Endothelial cell of umbilical vein (primary cell): ENCODE results near the gene CCL16. TPM values are rescaled to one million over a fixed set of nuclear protein-coding genes. Genes with fewer than 3 reads are reported as not detected.

Source experiments
- BruUV-seq: library from RNA; stranded (reverse); fragments of 400-500 nt; replicated peaks from 2 replicates; lab custom pipeline; 2021; lab: Mats Ljungman, UMichigan
- CTCF ChIA-PET: fragments of 300-600, 350-600 bp; sonication (Branson Sonifier 250); formaldehyde crosslinking; loops from one replicate; lab custom pipeline; 2021; ENCODE audit warnings: antibody characterized with exemption, inconsistent platforms; lab: Charles Lee
- POLR2A ChIA-PET: fragments of 300-600, 350-600 bp; sonication (Branson Sonifier 250); formaldehyde crosslinking; loops from one replicate; lab custom pipeline; 2021; ENCODE audit warnings: antibody characterized with exemption, inconsistent platforms; lab: Charles Lee
- DNase-seq: peaks from one replicate; pipeline ENCODE4 v3.0.0-alpha.2; 2011; ENCODE audit warnings: low read depth, low spot score
- FAIRE-seq: peaks from 2 replicates; lab custom pipeline; 2011; peaks lifted over from hg19 to GRCh38; lab: Jason Lieb, UNC
- H2AFZ ChIP-seq: 2 replicates; pipeline ENCODE4 v1.6.0; 2012; ENCODE audit warnings: low read depth, low read length, control low read depth, inconsistent platforms
- H3K27ac ChIP-seq: 2 replicates; pipeline ENCODE4 v1.5.1; 2011; ENCODE audit warnings: low read depth, mild to moderate bottlenecking, control low read depth, low read length, moderate library complexity; ENCODE audit not compliant: insufficient read depth
- H3K27me3 ChIP-seq, 2 experiments: 2 replicates each; pipeline versions ENCODE4 v1.6.0 to v1.6.1; 2011; ENCODE audit warnings: low read length in 2 of 2, mixed read lengths in 1 of 2; ENCODE audit not compliant: control insufficient read depth in 2 of 2, insufficient read depth in 2 of 2
- H3K36me3 ChIP-seq, 2 experiments: 2 replicates in 1 of 2; 3 replicates in 1 of 2; pipeline ENCODE4 v1.5.1; 2011; ENCODE audit warnings: low read length in 2 of 2, mild to moderate bottlenecking in 1 of 2, moderate library complexity in 1 of 2; ENCODE audit not compliant: control insufficient read depth in 2 of 2, insufficient read depth in 2 of 2; ENCODE audit errors: extremely low read depth in 1 of 2
- H3K4me1 ChIP-seq: 3 replicates; pipeline ENCODE4 v1.5.1; 2011; ENCODE audit warnings: mild to moderate bottlenecking, low read length; ENCODE audit not compliant: control insufficient read depth, insufficient read depth; ENCODE audit errors: extremely low read depth
- H3K4me2 ChIP-seq: 2 replicates; pipeline ENCODE4 v1.6.1; 2011; ENCODE audit warnings: low read length, control low read depth, mixed read lengths; ENCODE audit not compliant: insufficient read depth
- H3K4me3 ChIP-seq, 3 experiments: fragments of 200-600 bp in 1 of 3; sonication (generic), shearing (Covaris generic) in 1 of 3; replicated peaks in 1 of 3; 2 replicates each; pipeline ENCODE4 v1.5.1; 2011 to 2016; ENCODE audit warnings: control low read depth in 3 of 3, low read length in 3 of 3, mild to moderate bottlenecking in 2 of 3, inconsistent platforms in 1 of 3, low read depth in 1 of 3, moderate library complexity in 1 of 3; ENCODE audit not compliant: insufficient read depth in 1 of 3
- H3K79me2 ChIP-seq: 2 replicates; pipeline ENCODE4 v1.6.0; 2012; ENCODE audit warnings: low read length, inconsistent platforms; ENCODE audit not compliant: control insufficient read depth, insufficient read depth
- H3K9ac ChIP-seq: replicated peaks from 2 replicates; pipeline ENCODE3; 2011; ENCODE audit warnings: low read length, control low read depth; ENCODE audit not compliant: insufficient read depth; ENCODE audit errors: extremely low read depth
- H3K9me1 ChIP-seq: replicated peaks from 3 replicates; pipeline ENCODE4 v1.6.0; 2011; ENCODE audit warnings: mild to moderate bottlenecking, low read length; ENCODE audit not compliant: control insufficient read depth, insufficient read depth; ENCODE audit errors: extremely low read depth
- H3K9me3 ChIP-seq: replicated peaks from 2 replicates; pipeline ENCODE4 v1.5.1; 2012; ENCODE audit warnings: low read length, inconsistent platforms; ENCODE audit not compliant: control insufficient read depth, insufficient read depth
- H4K20me1 ChIP-seq: replicated peaks from 2 replicates; pipeline ENCODE3; 2011; ENCODE audit warnings: mild to moderate bottlenecking, low read length; ENCODE audit not compliant: control insufficient read depth, insufficient read depth; ENCODE audit errors: extremely low read depth
- CTCF ChIP-seq, 2 donors: IDR thresholded peaks; 1 replicate in 1 of 2; 2 replicates in 1 of 2; pipeline ENCODE4 v1.5.1; 2011; ENCODE audit warnings: low read length in 2 of 2, mild to moderate bottlenecking in 2 of 2, moderate library complexity in 2 of 2, control low read depth in 1 of 2, inconsistent platforms in 1 of 2, low read depth in 1 of 2; ENCODE audit not compliant: insufficient read depth in 1 of 2; ENCODE audit errors: extremely low read depth in 1 of 2
- EZH2 ChIP-seq: IDR thresholded peaks from 2 replicates; pipeline ENCODE4 v1.6.1; 2012; ENCODE audit warnings: borderline replicate concordance, low read depth, mild to moderate bottlenecking, moderate library complexity, low read length, inconsistent platforms; ENCODE audit not compliant: severe bottlenecking
- FOS ChIP-seq: IDR thresholded peaks from 2 replicates; pipeline ENCODE4 v1.6.1; 2011; ENCODE audit warnings: mild to moderate bottlenecking, low read length, moderate library complexity, borderline replicate concordance; ENCODE audit not compliant: insufficient read depth
- GATA2 ChIP-seq: IDR thresholded peaks from 2 replicates; pipeline ENCODE4 v1.7.0; 2011; ENCODE audit warnings: low read depth, mild to moderate bottlenecking, moderate library complexity, mixed read lengths, low read length; ENCODE audit not compliant: insufficient read length, insufficient read depth
- JUN ChIP-seq: IDR thresholded peaks from 2 replicates; pipeline ENCODE4 v1.6.1; 2011; ENCODE audit warnings: borderline replicate concordance, low read depth; ENCODE audit not compliant: insufficient read length, insufficient read depth
- MAX ChIP-seq: IDR thresholded peaks from 2 replicates; pipeline ENCODE4 v1.6.1; 2011; ENCODE audit not compliant: insufficient read depth, insufficient read length
- MYC ChIP-seq: IDR thresholded peaks from one replicate; pipeline ENCODE4 v1.6.1; 2011; ENCODE audit warnings: mild to moderate bottlenecking, low read depth, low read length
- POLR2A ChIP-seq: IDR thresholded peaks from 2 replicates; pipeline ENCODE4 v1.6.1; 2012; ENCODE audit warnings: low read depth, mild to moderate bottlenecking, control low read depth, low read length
- dilution Hi-C: fragments of 300-500 bp; cut with MboI; formaldehyde crosslinking; loops from one replicate; pipeline ENCODE4 v1.15.0; 2019; ENCODE audit warnings: low sequenced_read_pairs; ENCODE audit not compliant: extremely low pct_ligation_motif_present
- intact Hi-C: fragments of 100-400 bp; cut with micrococcal nuclease; formaldehyde crosslinking; loops from one replicate; pipeline ENCODE4 v1.10.0; 2022
- polyA plus RNA-seq, 4 experiments: library from polyadenylated mRNA; depleted of rRNA in 3 of 4; stranded (reverse) in 3 of 4; unstranded in 1 of 4; fragments of >200 nt; gene quantifications; 2 replicates each; pipeline versions ENCODE4 v1.2.1 to v1.2.3, GENCODE V29; 2011 to 2012; ENCODE audit warnings: missing spikeins in 1 of 4
- total RNA-seq: library from RNA; stranded (reverse); gene quantifications from 2 replicates; pipeline ENCODE4 v1.2.3, GENCODE V29; 2021

The CCL16 gene
- total and polyA plus RNA-seq, 2 donors (not counting 3 experiments of a cell fraction or from before 2014, with no cell fraction given): 0.18 to 0.51 TPM

GRCh38 chr17:35982409-35983191 is 1.3 kb upstream of the CCL16 start:
- FAIRE-seq (no peak), DNase-seq (no peak)
- Histone ChIP-seq H3K4me1 (peaks cover 31% of the 10 kb centered on the region), H3K9ac (no peak overlapping the region), H3K9me3 (no peaks in the 10 kb centered on the region), H3K36me3 (peaks cover 0 to 4% of the 10 kb centered on the region in 2 experiments), H3K79me2 (no peaks in the 10 kb centered on the region), H3K4me2 (no peak overlapping the region), H3K9me1 (no peaks in the 10 kb centered on the region), H3K27me3 (no peaks in the 10 kb centered on the region), H3K4me3 (no peak overlapping the region), H2AFZ (no peak overlapping the region), H3K27ac (no peak overlapping the region), H4K20me1 (no peaks in the 10 kb centered on the region)
- dilution Hi-C loops: no loop called here
- no TSS peak for BruUV-seq
- ChIA-PET POLR2A (no interaction called here), CTCF (interaction anchor here (0.9 to 4.9 kb wide), 9 partner anchors 10 to 91 kb away, joined by 3 to 22 read pairs (median 4); no protein-coding TSS in a partner anchor)
- no peak for TF ChIP-seq POLR2A
- no peak for TF ChIP-seq EZH2
- no peak for TF ChIP-seq MYC
- TF ChIP-seq MAX: no peak
- TF ChIP-seq JUN: no peak
- TF ChIP-seq FOS: no peak
- intact Hi-C loops: no loop called here

GRCh38 chr17:35981908-35982330 is 622 bp upstream of the CCL16 start:
- H3K79me2 ChIP-seq: no peaks in the 10 kb centered on the region
- H3K36me3 ChIP-seq: peaks cover 0 to 4% of the 10 kb centered on the region in 2 experiments
- no peak for FAIRE-seq
- BruUV-seq: no TSS peak
- no peaks in the 10 kb centered on the region for H3K27me3 ChIP-seq
- H4K20me1 ChIP-seq: no peaks in the 10 kb centered on the region
- no peak overlapping the region for H3K4me3 ChIP-seq
- H3K9me3 ChIP-seq: no peaks in the 10 kb centered on the region
- H2AFZ ChIP-seq: no peak overlapping the region
- dilution Hi-C loops: no loop called here
- peak in 1 of 2 donors; percentile 11 for TF ChIP-seq CTCF (IDR thresholded peaks at IDR 0.05; ENCODE audit: extremely low read depth in 1 of 2, insufficient read depth in 1 of 2, low read depth in 1 of 2, low read length in 2 of 2)
- TF ChIP-seq GATA2: no peak
- ChIA-PET POLR2A (no interaction called here), CTCF (interaction anchor here (0.9 to 4.9 kb wide), 9 partner anchors 9 to 92 kb away, joined by 3 to 22 read pairs (median 4); no protein-coding TSS in a partner anchor)
- no peak overlapping the region for H3K4me2 ChIP-seq
- H3K27ac ChIP-seq: no peak overlapping the region
- no peaks in the 10 kb centered on the region for H3K9me1 ChIP-seq
- no peak for DNase-seq
- H3K4me1 ChIP-seq: peaks cover 24% of the 10 kb centered on the region
- intact Hi-C loops: no loop called here
- no peak overlapping the region for H3K9ac ChIP-seq
